ENCODE results near the gene MRPL37.

- no peak for TF ChIP-seq CTCF (IDR thresholded peaks at IDR 0.05)
- TF ChIP-seq EZH2phosphoT487 (IDR thresholded peaks at IDR 0.05): no peak
- no peak for TF ChIP-seq EZH2 (IDR thresholded peaks at IDR 0.05)
Observed at GRCh38 chr1:54200519-54200997, 591 bp downstream of the MRPL37 start.

Data from neural progenitor cell (in vitro differentiated cells).